ENCODE data around the gene DNAJB5.
"Not testable (repeated sequence)": the region's sequence is repeated elsewhere in the genome, so short reads cannot be mapped to it uniquely, and the experiment has no call there.

The DNAJB5 gene

DNA sequence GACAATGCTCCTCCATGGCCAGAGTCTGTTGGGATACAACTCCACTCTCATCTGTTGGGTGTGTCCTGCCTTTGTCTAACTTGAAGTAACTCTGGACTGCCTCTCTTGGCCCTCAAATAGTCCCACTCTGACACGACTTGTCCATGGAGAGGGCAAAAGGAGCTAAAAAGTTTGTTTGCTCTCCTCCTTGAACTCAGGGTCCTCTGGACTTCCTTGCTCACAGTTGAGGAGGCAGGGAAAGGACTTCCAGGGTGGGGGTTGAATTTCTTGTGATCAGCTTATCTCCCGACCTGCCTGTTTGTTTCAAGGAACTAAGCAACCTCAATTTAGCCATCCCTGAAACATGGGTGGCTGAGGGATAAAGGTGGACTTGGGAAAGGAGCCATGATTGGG is 11.7 kb downstream of the DNAJB5 start:
- no peak for DNase-seq

DNA sequence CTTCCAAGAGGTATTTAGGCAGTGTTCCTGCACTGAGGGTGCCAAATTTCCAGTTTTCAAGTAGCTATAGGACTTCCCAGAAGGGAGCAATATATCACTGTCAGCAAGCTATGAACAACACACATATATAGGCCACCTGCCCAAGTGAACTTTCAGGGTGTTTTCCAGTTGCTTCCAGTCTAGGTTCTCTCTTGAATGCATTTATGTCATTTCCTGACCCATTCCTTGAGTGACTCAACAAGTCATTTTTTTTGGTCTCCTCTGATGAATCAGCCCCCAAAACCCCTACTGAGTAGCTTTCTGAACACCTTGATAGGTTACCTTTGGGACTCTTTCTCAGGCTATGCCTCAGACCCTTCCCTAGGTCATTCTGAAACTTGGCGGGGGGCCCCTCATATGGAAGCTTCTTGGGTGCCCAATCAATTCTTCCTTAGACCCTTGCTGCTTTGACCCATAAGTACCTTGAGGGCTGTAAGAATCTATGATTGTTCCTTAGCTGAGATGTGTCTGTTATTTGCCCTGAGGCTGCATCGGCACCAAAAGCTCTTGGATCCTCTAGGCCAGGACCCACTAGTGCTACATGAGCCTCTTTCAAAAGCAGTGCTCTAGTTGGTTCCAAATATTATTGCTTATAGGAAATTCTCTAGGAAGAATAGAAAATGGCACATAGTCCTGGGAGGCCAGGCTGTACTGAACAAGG is 12.4 kb downstream of the DNAJB5 start:
- no peak for DNase-seq

DNA sequence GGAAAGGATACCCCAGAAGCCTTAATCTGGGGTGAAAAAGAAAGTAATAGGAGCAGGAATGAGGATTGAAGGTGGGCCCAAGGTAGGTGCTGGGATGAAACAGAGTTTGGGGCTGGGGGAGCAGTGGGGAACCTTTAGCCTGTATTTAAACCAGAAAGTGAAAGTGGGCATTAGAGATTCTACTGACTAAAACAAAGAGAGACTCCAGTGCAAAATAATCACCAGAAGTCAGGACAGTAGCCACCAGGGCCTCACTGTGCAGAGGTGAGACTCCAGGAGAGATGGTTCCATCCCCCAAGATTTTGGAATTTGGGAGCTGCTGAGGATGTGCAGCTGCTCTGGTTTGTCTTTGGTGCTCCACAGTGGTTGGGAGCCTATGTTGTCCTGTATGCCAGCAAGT is 13.1 kb downstream of the DNAJB5 start:
- no peak for DNase-seq

DNA sequence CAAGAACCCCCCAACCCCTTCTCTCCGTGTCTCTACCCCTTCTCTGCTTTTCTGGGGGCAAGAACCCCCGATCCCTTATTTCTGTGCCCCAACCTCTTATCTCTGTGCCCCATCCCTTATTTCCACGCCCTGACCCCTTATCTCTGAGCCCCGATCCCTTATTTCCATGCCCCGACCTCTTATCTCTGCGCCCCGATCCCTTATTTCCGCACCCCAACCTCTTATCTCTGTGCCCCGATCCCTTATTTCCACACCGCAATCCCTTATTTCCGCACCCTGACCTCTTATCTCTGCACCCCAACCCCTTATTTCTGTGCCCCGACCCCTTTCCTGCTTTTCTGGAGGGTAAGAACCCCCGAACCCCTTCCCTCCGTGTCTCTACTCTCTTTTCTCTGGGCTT is 14.8 kb downstream of the DNAJB5 start:
- not testable (repeated sequence) for DNase-seq

DNA sequence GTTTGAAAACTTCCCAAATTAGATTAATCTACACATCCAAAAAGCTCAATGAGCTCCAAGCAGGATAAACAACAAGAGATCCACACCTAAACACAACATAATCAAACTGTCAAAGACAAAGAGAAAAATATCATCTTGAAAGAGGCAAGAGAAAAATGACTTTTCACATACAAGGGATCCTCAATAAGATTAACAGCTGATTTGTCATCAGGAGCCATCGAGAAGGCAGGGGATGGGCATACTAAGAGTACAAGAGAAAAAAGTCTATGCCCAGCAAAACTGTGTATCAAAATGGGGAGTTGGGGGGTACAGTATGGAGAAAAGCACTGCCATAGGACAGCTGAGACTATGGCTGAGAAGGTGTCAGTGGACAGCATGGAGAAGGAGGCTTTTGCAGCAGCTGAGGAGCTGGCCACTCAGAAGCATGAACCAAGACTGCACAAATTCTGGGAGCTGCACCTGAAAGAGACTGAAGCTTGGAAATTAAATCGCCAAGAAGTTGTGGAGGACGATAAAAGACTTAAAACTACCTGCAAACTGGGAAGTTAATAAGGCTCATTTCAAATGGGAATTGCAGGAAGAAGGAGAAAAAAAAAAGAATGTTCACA is 20.9 kb downstream of the DNAJB5 start:
- DNase-seq = no peak

DNA sequence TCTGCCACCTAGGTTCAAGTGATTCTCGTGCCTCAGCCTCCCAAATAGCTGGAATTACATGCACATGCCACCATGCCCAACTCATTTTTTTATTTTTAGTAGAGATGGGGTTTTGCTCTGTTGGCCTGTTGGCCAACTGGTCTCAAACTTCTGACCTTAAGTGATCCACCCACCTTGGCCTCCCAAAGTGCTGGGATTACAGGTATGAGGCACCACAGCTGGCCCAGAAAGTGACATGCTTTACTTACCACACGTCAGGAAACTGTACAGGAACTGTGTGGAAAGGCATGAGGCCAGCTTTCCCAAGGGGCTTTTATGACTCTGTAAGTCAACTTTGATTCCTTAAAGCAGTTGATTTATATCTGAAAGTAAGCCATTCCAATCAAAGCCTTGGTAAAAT is 25.0 kb downstream of the DNAJB5 start:
- DNase-seq = no peak

DNA sequence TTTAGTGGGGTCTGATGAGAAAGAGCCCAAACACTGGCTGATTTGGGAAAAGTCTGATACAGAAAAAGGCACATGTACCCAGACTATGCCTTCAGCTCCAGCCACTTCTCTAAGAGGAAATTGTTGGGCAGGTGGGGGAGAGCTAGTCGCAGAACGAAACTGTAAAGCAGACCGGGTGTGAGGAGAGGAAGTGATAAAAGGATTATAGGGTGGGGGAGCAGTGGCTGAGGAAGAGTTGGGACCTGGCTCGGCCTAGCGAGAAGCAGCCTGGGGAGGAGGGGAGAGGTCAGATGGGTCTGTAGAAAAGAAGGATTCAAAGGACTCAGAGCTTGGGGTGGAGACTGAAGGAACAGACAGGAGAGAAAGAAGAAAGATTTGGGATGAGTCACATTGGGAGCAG is 33.9 kb downstream of the DNAJB5 start:
- DNase-seq = not testable (repeated sequence)

DNA sequence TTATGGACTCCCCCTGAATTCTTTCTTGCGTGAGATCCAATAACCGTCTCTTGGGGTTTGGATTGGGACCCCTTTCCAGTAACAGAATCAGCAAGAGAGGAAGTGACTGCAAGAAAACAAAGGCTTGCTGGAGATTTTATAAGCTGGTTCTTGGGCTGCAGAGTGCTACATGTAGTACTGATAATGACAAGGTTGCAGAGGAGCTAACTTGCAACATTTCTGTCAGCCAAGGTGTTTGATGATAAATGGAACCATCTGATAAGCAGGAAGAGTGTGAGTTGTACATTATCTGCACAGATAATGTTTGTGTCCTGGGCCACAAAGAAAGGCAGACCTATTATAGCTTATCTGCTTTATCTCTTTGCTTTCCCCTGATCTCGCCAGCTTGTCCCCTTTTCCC is 37.1 kb downstream of the DNAJB5 start:
- no peak for DNase-seq

DNA sequence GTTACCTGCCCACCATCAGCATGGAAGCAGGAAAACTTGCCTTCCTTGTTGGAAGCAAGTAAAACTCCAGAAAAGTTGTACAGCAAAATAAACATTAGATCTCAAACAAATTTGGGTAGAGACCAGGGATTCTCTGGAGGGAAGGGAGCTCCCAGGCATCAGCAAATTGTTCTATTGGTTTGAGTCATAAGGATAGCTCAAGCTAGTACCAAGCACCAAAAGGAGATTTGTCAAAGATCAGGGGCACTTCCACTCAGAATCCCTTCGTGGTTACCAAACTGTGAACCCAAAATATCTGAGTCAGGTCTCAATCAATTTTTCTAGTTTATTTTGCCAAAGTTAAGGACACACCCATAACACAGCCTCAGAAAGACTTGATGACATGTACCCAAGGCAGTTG is 37.8 kb downstream of the DNAJB5 start:
- DNase-seq = no peak

DNA sequence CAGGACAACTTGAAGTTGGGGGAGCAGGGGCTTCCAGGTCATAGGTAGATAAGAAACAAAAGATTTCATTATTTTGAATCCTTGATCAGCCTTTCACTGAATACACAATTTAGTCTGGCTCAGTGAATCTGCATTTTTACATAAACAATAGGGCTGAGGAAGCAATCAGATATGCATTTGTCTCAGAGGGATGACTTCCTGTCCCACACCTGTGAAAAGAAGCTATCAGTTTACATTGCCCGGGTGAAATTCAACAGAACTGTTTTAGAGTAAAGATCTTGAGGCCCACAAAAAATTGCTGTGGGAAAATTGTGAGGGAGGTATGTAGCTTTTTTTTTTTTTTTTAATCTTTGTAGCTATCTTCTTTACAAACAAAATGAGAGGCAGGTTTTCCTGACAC is 38.3 kb downstream of the DNAJB5 start:
- DNase-seq = no peak

DNA sequence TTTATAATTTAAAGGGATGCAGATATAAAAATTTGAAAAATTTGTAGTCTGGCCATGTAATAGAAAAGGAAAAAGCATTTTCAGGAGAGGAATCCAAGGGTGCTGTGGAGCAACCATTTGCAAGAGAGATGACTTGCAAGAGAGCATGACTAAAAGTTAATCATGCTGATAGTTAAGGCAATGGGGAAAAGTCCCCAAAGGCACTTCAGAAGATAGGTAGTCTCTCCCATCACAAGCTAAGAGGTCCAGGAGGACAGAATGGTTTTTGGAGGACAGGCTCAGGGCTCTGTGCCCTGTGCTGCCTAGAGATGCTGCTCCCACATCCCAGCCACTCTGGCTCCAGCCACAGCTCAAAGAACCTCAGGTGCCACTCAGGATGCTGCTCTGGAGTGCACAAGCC is 38.8 kb downstream of the DNAJB5 start:
- DNase-seq = no peak

DNA sequence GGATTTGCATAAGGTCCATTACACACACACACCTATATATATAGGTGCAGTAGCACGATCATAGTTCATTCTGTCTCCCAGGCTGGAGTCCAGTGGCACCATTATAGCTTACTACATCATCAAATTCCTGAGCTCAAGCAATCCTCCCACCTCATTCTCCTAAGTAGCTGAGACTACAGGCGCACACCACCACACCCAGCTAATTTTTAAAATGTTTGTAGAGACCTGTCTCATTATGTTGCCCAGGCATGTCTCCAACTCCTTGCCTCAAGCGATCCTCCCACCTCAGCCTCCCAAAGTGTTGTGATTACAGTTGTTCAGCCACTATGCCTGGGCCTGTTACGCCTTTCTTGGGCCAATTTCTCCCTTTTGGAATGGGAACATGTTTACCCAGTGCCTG is 39.7 kb downstream of the DNAJB5 start:
- DNase-seq = no peak

DNA sequence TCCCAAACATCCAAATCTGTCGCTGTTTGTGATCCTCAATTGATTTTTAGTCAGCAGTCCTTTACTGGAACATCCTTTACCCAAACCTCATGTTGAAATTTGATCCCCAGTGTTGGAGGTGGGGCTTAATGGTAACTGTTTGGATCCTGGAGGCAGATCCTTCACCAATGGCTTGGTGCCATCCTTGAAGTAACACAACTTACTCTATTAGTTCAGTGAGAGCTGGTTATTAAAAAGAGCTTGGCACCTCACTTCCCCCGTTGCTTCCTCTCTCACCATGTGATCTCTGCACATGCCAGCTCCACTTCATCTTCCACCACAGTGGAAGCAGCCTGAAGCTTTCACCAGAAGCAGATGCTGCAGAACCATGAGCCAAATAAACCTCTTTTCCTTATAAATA is 40.3 kb downstream of the DNAJB5 start:
- no peak for DNase-seq

DNA sequence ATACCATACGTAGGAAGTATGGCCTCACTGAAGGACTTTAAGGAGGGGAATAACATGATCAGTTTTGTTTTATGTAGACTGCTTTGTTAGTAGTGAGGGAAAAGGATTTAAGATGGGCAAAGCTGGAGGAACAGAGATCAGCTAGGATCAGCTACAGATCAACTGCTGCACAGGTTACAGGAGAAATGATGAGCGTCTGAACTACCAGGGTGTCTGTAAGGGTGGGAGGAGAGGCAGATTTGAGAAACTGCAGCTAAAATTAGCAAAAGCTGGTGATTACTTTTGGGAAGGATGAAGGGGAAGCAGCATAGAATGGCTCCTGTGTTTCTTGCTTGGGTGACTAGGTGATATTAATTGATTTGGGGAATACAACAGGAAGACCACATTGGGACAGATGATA is 43.6 kb downstream of the DNAJB5 start:
- DNase-seq = no peak

DNA sequence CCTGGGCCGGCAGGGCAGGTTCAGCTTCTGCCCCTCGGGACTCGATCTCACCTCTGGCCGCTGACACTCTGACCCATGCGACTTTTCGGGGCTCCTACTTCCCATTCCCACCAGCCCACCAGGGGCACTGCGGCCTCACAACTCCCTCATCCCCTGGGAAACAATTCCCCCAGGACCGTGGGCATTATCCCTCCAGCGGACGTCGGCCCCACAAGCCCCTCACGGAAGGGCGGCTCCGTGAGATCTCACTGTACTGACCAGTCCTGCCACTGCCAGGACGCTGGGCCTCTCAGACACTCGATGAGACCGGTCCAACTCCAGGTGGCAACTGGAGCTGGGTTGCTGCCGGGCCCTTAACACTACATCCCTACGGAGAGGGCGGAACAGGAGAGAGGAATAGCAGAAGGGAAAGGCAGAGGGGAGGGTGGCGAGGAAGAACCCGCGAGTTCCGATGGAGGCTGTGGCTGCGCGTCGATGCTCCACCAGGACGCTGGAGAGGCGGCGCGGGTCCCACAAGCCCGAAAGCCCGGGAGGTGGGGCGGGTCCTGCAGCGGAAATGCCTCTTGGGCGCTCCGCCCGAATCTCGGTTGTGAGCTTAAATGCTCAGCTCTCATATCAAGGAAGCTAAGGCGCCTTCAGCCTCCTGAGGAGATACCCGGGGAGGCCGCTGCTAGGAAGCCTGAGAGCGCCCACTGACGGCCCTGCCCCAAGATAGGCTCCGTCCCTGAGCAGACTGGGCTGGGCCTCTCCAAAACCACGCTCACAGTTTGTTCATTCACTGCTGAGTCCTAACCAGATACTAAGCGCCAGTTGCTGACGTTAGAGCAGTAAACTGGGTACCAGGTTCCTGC is 46.5 kb downstream of the DNAJB5 start:
- no peak for DNase-seq

DNA sequence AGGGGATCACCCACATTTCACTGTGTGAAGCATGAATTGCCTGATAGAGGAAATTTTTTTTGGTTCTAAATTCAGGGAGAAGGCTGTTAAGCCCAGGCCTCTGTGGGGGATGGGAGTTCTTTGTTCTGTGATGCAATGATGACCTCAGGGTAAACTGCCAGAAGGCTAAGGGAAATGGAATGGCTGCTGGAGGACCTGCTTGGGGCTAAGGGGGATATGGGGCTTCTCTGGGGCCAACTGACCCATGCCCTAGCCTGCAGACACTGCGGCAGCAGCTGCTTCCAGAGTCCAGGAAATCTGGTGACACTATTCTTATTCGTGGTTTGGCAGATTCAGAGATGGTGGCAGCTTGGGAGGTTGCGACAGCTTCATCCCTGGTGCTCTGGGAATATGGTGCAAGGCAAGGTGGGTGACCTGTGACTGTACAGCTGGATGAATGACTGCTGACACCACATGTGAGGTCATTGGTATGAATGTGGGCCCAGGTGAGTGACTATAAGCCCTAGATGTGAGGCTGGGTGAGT is 52.6 kb downstream of the DNAJB5 start:
- DNase-seq = no peak

DNA sequence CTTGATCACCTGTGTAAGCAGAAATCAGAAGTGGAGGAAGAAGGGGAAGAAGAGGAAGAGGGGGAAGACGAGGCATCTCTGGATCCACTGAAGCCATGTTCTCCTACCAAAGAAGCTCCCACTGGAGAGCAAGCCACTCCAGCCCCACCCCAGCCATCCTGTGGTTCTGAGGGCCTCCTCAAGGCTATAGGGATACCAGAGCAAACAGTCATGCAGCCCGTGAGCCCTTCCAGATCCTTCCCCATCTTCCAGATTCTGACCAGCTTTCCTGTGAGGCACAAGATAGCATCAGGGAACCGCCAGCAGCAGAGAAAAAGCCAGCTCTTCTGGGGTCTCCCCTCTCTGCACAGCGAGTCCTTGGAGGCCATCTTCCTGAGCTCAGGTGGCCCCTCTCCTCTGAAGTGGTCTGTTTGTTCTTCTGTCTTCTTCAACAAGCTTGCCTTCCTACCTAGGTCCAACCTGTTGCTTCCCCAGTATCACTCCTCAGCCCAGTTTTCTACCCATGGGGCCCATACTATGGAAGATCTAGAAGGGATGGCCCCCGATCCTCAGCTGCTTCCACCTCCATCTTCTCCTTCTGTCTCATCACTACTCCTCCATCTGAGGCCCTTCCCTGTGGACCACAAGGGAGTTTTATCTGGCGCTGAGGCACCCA is 53.5 kb downstream of the DNAJB5 start:
- no peak for DNase-seq

DNA sequence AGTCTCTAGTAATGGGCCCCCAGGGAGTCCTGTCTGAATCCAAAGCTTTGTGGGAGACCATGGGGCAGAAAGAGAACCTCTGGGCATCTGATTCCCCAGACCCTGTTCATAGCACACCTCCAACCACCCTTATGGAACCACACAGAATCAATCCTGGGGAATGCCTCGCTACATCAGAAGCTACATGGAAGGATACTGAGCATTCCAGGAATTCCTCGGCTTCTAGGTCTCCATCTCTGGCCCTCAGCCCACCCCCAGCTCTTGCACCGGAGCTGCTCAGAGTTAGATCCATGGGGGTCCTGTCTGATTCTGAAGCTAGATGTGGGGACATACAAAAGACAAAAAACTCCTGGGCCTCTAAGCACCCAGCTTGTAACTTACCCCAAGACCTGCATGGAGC is 54.5 kb downstream of the DNAJB5 start:
- no peak for DNase-seq
